HuH-7 (cell line): ENCODE measurements around the gene MAVS.

Experiments used
- DNase-seq: peaks from one replicate; pipeline ENCODE4 v3.0.0; 2011; ENCODE audit warnings: low spot score

MAVS gene

GRCh38 chr20:3911956-3912355 lies 65.3 kb downstream of the MAVS start:
- no peak for DNase-seq

GRCh38 chr20:3914446-3914845 lies 67.8 kb downstream of the MAVS start:
- no peak for DNase-seq

GRCh38 chr20:3915691-3916090 lies 69.1 kb downstream of the MAVS start:
- DNase-seq = no peak

- no peak for DNase-seq
These were observed 69.7 kb downstream of the MAVS start for GRCh38 chr20:3916364-3916763.

GRCh38 chr20:3919352-3919751 lies 72.7 kb downstream of the MAVS start:
- no peak for DNase-seq

GRCh38 chr20:3922223-3922982 lies 75.8 kb downstream of the MAVS start:
- DNase-seq = no peak

GRCh38 chr20:3922983-3923339 lies 76.3 kb downstream of the MAVS start:
- no peak for DNase-seq

GRCh38 chr20:3923818-3924217 lies 77.2 kb downstream of the MAVS start:
- no peak for DNase-seq

- no peak for DNase-seq
These were observed 77.9 kb downstream of the MAVS start for GRCh38 chr20:3924304-3925112.

- no peak for DNase-seq
These were observed 78.6 kb downstream of the MAVS start for GRCh38 chr20:3925113-3925695.
